Spleen (tissue), 11 donors: ENCODE results near the gene MPC2. TPM values are rescaled to one million over a fixed set of nuclear protein-coding genes. Genes with fewer than 3 reads are reported as not detected.

Source experiments
- DNase-seq: peaks from one replicate; pipeline ENCODE4 v3.0.0-alpha.2; 2020
- H3K27ac ChIP-seq, 8 donors: fragments of 200-600 bp; sonication (generic) in 7 of 8; 1 replicate in 4 of 8; 2 replicates in 4 of 8; pipeline versions ENCODE4 v1.5.0 to v1.8.0; 2016 to 2021; ENCODE audit warnings: inconsistent platforms in 4 of 8, mild to moderate bottlenecking in 4 of 8, moderate library complexity in 1 of 8
- H3K27me3 ChIP-seq, 7 donors: fragments of 200-600 bp; sonication (generic) in 6 of 7; replicated peaks in 1 of 7; 1 replicate in 4 of 7; 2 replicates in 3 of 7; pipeline versions ENCODE4 v1.5.0 to v1.8.0; 2016 to 2021; ENCODE audit warnings: inconsistent platforms in 3 of 7, mild to moderate bottlenecking in 1 of 7
- H3K36me3 ChIP-seq, 6 donors: fragments of 200-600 bp; sonication (generic) in 5 of 6; 1 replicate in 4 of 6; 2 replicates in 2 of 6; pipeline versions ENCODE4 v1.5.0 to v1.8.0; 2016 to 2021; ENCODE audit warnings: inconsistent platforms in 2 of 6
- H3K4me1 ChIP-seq, 6 donors: fragments of 200-600 bp; sonication (generic) in 5 of 6; 1 replicate in 3 of 6; 2 replicates in 3 of 6; pipeline versions ENCODE4 v1.5.0 to v1.8.0; 2016 to 2021; ENCODE audit warnings: inconsistent platforms in 3 of 6
- H3K4me3 ChIP-seq, 8 donors: fragments of 200-600 bp; sonication (generic) in 7 of 8; 1 replicate in 4 of 8; 2 replicates in 4 of 8; pipeline versions ENCODE4 v1.5.0 to v1.8.0; 2016 to 2021; ENCODE audit warnings: inconsistent platforms in 4 of 8, mild to moderate bottlenecking in 4 of 8, moderate library complexity in 2 of 8
- H3K9me3 ChIP-seq, 8 donors: fragments of 200-600 bp; sonication (generic) in 7 of 8; 1 replicate in 4 of 8; 2 replicates in 4 of 8; pipeline versions ENCODE4 v1.5.0 to v1.8.0; 2016 to 2021; ENCODE audit warnings: inconsistent platforms in 4 of 8
- POLR2A ChIP-seq, 3 donors: fragments of 450-650 bp; IDR thresholded peaks; one replicate each; pipeline ENCODE4 v1.5.1; 2017; ENCODE audit warnings: antibody characterized with exemption in 3 of 3, mild to moderate bottlenecking in 1 of 3
- POLR2AphosphoS5 ChIP-seq, 3 donors: sonication (generic); formaldehyde crosslinking; IDR thresholded peaks; one replicate each; pipeline ENCODE4 v1.5.1; 2017; ENCODE audit warnings: antibody characterized with exemption in 3 of 3
- WGBS, 5 donors: extraction: QIAGEN DNeasy Blood & Tissue Kit in 3 of 5; methylation state at CpG; one replicate each; pipeline versions ENCODE4 v1.1.5 to v1.1.7; 2013 to 2018; 5-methylcytosine and 5-hydroxymethylcytosine counted together
- intact Hi-C: fragments of 100-400 bp; cut with DNase I; formaldehyde crosslinking; loops from one replicate; pipeline ENCODE4 v1.15.0; 2023; ENCODE audit warnings: low total_unique reads
- polyA plus RNA-seq, 3 donors: library from polyadenylated mRNA; stranded (reverse); fragments of 200-250 nt; gene quantifications; one replicate each; pipeline ENCODE4 v1.2.1, GENCODE V29; 2013
- total RNA-seq, 7 donors: library from RNA; depleted of rRNA in 3 of 7; stranded (reverse); fragments of >200 nt in 3 of 7; fragmentation: NEBNext Ultra II Directional in 4 of 7; extraction: Animal tissue kit (Norgen Biotek cat#: 25700) in 4 of 7; gene quantifications; one replicate each; pipeline versions ENCODE4 v1.1.0 to v1.2.1, GENCODE V29; 2016 to 2021
- TF ChIP-seq, protein P1 (sequence below), 11 experiments: fragments of 200-600 bp in 7 of 11; fragments of 450-650 bp in 4 of 11; sonication (generic) in 4 of 11; IDR thresholded peaks in 8 of 11; conservative IDR thresholded peaks in 3 of 11; 1 replicate in 7 of 11; 2 replicates in 4 of 11; pipeline versions ENCODE4 v1.4.0 to v1.8.0; 2016 to 2021; ENCODE audit warnings: antibody characterized with exemption in 11 of 11, inconsistent platforms in 4 of 11, mild to moderate bottlenecking in 1 of 11
- donor health status: healthy with polysubstance abuse.
- donor health status: DM: no; HTN: no; CAD: no; lungs with moderate emphysema.
- donor health status: DM: no; HTN: no; CAD: no.
- donor health status: Bipolar disorder and iron deficiency.
- donor health status: healthy.
- donor health status: DM: no; HTN: no; CAD: no.
- donor health status: DM: yes; HTN: yes; CAD: no.

The MPC2 gene
- total and polyA plus RNA-seq, 10 donors = 23.0 to 47.4 (median 30.2) TPM

DNA sequence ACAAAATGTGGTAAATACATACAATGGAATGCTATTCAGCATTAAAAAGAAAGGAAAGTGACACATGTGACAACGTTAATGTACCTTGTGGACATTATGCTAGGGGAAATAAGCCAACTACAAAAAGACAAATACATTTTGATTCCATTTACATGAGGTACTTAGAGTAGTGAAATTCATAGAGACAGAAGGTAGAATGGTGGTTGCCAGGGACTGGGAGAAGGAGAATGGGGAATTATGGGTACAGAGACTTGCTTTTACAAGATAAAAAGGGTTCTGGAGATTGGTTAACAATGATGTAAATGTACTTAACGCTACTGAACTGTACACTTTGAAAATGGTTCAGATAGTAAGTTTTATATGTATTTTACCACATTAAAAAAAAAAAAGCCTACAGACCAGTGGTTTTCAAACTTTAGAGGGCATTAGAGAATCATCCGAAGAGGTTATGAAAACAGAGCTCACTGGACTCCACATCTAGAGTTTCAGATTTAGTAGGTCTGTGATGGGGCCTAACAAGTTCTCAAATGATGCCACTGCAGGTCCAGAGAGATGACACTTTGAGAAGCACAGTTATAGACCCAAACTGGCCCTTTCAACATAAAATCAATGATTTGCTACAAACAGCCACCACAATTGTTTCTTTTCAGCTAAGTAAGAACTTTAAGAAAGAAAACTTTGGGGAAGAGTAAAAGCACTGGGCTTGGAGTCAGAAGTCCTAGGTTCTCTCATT is 13.4 kb downstream of the MPC2 start:
- no peaks in the 10 kb centered on the region for H3K27me3 ChIP-seq
- H3K4me1 ChIP-seq = peaks cover 0 to 15% (median 6%) of the 10 kb centered on the region in 6 donors
- TF ChIP-seq POLR2A (IDR thresholded peaks at IDR 0.05) (no peak), POLR2AphosphoS5 (IDR thresholded peaks at IDR 0.05) (no peak)
- TF ChIP-seq, protein P1, sequence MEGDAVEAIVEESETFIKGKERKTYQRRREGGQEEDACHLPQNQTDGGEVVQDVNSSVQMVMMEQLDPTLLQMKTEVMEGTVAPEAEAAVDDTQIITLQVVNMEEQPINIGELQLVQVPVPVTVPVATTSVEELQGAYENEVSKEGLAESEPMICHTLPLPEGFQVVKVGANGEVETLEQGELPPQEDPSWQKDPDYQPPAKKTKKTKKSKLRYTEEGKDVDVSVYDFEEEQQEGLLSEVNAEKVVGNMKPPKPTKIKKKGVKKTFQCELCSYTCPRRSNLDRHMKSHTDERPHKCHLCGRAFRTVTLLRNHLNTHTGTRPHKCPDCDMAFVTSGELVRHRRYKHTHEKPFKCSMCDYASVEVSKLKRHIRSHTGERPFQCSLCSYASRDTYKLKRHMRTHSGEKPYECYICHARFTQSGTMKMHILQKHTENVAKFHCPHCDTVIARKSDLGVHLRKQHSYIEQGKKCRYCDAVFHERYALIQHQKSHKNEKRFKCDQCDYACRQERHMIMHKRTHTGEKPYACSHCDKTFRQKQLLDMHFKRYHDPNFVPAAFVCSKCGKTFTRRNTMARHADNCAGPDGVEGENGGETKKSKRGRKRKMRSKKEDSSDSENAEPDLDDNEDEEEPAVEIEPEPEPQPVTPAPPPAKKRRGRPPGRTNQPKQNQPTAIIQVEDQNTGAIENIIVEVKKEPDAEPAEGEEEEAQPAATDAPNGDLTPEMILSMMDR (IDR thresholded peaks at IDR 0.05 in 8 of 11, conservative IDR thresholded peaks at IDR 0.05 in 3 of 11) = no peak
- WGBS, 5 donors = 84 to 95% (median 91%) methylated on average over 3 of the region's 3 CpGs
- H3K9me3 ChIP-seq = no peaks in the 10 kb centered on the region
- H3K36me3 ChIP-seq = peaks cover 0 to 21% (median 1%) of the 10 kb centered on the region in 6 donors
- H3K27ac ChIP-seq = no peak overlapping the region
- intact Hi-C loops = no loop called here
- no peak overlapping the region for H3K4me3 ChIP-seq
- no peak for DNase-seq

DNA sequence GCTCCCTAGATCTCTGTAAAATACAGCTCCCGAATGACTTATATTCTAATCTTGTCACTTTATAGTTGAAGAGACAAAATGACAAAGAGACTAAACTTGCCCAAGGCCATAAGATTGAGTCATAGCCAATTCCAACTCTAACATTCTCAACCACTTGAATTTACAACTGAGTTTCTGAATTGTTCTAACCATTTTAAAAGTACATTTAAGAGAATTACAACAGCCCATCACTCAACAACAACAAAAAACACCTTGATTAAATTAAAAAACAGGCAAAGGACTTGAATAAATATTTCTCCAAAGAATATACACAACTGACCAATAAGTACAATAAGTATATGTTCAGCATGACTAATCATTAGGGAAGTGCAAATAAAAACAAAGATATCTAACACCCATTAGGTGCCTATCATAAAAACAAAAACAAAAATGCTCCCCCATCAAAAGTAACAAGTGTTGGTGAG is 14.2 kb downstream of the MPC2 start:
- peaks cover 0 to 15% (median 6%) of the 10 kb centered on the region in 6 donors for H3K4me1 ChIP-seq
- no peak for DNase-seq
- H3K27me3 ChIP-seq = no peaks in the 10 kb centered on the region
- intact Hi-C loops = no loop called here
- TF ChIP-seq, protein P1 (IDR thresholded peaks at IDR 0.05 in 8 of 11, conservative IDR thresholded peaks at IDR 0.05 in 3 of 11) = no peak
- TF ChIP-seq POLR2A (IDR thresholded peaks at IDR 0.05) (no peak), POLR2AphosphoS5 (IDR thresholded peaks at IDR 0.05) (no peak)
- 62 to 82% (median 78%) methylated on average over 1 of the region's 1 CpG for whole genome bisulfite sequencing, 5 donors
- H3K9me3 ChIP-seq = no peaks in the 10 kb centered on the region
- peaks cover 0 to 29% (median 6%) of the 10 kb centered on the region in 6 donors for H3K36me3 ChIP-seq
- H3K4me3 ChIP-seq = no peak overlapping the region
- no peak overlapping the region for H3K27ac ChIP-seq

DNA sequence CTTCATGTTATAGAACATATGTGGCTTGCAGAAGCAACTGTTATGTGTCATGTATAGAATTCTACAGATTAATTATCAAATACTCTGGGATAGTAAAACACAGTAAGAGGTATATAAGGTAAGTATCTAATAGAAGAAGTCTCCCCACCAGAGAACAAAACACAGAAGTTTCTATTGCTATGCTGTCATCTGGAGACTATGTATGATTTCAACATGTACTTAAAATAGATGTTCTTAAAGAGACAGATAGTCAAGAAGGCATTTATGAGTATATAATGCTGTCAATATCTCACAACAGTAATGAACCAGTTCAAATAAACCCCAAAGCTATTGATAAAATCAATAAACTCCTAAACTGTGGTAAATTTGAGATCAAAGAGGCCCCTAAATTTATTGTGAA is 14.8 kb downstream of the MPC2 start:
- H3K27me3 ChIP-seq = no peaks in the 10 kb centered on the region
- H3K36me3 ChIP-seq = peaks cover 2 to 36% (median 11%) of the 10 kb centered on the region in 6 donors
- peaks cover 0 to 15% (median 6%) of the 10 kb centered on the region in 6 donors for H3K4me1 ChIP-seq
- no peak for TF ChIP-seq POLR2A (IDR thresholded peaks at IDR 0.05)
- no peak for TF ChIP-seq POLR2AphosphoS5 (IDR thresholded peaks at IDR 0.05)
- TF ChIP-seq, protein P1 (IDR thresholded peaks at IDR 0.05 in 8 of 11, conservative IDR thresholded peaks at IDR 0.05 in 3 of 11) = no peak
- no peak for DNase-seq
- intact Hi-C loops = no loop called here
- H3K9me3 ChIP-seq = no peaks in the 10 kb centered on the region
- no peak overlapping the region for H3K4me3 ChIP-seq
- H3K27ac ChIP-seq = no peak overlapping the region

DNA sequence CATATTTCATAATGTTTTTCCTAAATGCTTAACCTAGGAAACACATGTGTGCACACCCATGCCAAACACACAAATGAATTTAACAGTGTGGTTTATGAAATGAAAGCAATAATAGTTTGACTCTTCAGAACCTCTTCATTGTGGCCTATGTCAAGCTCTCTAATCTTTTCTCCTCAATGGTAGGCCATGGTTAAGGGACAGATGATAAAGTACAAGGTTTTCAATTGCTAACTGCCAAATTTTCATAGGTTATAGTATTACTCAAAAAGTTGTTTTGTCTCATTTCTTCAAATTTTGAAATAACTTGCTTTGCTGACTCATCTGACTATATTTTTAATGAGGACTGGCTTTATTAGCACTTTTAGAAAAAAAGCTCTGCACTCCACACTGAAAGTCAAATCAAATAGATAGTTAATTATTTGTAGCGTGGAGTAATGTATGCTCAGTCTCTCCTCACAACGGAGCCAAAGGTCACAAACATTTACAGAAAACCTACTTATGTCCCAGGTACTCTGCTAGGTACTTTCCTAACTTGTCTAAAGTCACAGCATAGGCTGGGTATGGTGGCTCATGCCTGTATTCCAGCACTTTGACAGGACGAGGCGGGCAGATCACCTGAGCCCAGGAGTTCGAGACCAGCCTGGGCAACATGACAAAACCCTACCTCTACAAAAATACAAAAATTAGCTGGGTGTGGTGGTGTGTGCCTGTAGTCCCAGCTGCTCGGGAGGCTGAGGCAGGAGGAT is 19.9 kb downstream of the MPC2 start:
- no peak overlapping the region for H3K4me3 ChIP-seq
- peaks cover 2 to 55% (median 17%) of the 10 kb centered on the region in 6 donors for H3K36me3 ChIP-seq
- H3K4me1 ChIP-seq = peaks cover 0 to 5% (median under 1%) of the 10 kb centered on the region in 6 donors
- DNase-seq = no peak
- intact Hi-C loops = no loop called here
- WGBS, 5 donors = 93 to 98% (median 96%) methylated on average over 6 of the region's 6 CpGs
- TF ChIP-seq POLR2AphosphoS5 (IDR thresholded peaks at IDR 0.05) (no peak), POLR2A (IDR thresholded peaks at IDR 0.05) (no peak)
- TF ChIP-seq, protein P1 (IDR thresholded peaks at IDR 0.05 in 8 of 11, conservative IDR thresholded peaks at IDR 0.05 in 3 of 11) = no peak
- H3K27me3 ChIP-seq = no peaks in the 10 kb centered on the region
- H3K9me3 ChIP-seq = no peaks in the 10 kb centered on the region
- no peak overlapping the region for H3K27ac ChIP-seq
